Common myeloid progenitor, CD34-positive (primary cell): ENCODE measurements around the gene DHRSX.
"Not testable (repeated sequence)": the region's sequence is repeated elsewhere in the genome, so short reads cannot be mapped to it uniquely, and the experiment has no call there.

Source experiments
- CTCF ChIA-PET: fragments of 350-600 bp; sonication (Branson Sonifier 250); formaldehyde crosslinking; loops from one replicate; lab custom pipeline; 2021; ENCODE audit warnings: antibody characterized with exemption; lab: Charles Lee
- POLR2A ChIA-PET: fragments of 350-600 bp; sonication (Branson Sonifier 250); formaldehyde crosslinking; loops from one replicate; lab custom pipeline; 2021; ENCODE audit warnings: antibody characterized with exemption; lab: Charles Lee
- DNase-seq, 3 donors: peaks; one replicate each; pipeline versions ENCODE4 v3.0.0 to v3.0.0-alpha.2; 2013
- H3K27ac ChIP-seq, 2 experiments: 1 replicate in 1 of 2; 2 replicates in 1 of 2; pipeline ENCODE4 v1.7.0; 2013; ENCODE audit warnings: inconsistent platforms in 2 of 2, low read length in 2 of 2, mild to moderate bottlenecking in 2 of 2, low read depth in 1 of 2, moderate library complexity in 1 of 2; ENCODE audit not compliant: severe bottlenecking in 2 of 2, insufficient read depth in 1 of 2, poor library complexity in 1 of 2
- H3K27me3 ChIP-seq, 5 experiments: replicated peaks in 2 of 5; 1 replicate in 3 of 5; 2 replicates in 2 of 5; pipeline versions ENCODE4 v1.6.1 to v1.7.0; 2013; ENCODE audit warnings: low read length in 4 of 5, mild to moderate bottlenecking in 2 of 5, moderate library complexity in 2 of 5, inconsistent platforms in 1 of 5; ENCODE audit not compliant: insufficient read depth in 5 of 5, control insufficient read depth in 4 of 5
- H3K36me3 ChIP-seq, 4 experiments: 1 replicate in 2 of 4; 2 replicates in 2 of 4; pipeline versions ENCODE4 v1.6.1 to v1.7.0; 2013; ENCODE audit warnings: low read length in 3 of 4, control low read depth in 1 of 4, mild to moderate bottlenecking in 1 of 4; ENCODE audit not compliant: control insufficient read depth in 4 of 4, insufficient read depth in 4 of 4
- H3K4me1 ChIP-seq, 4 experiments: 1 replicate in 3 of 4; 2 replicates in 1 of 4; pipeline versions ENCODE4 v1.6.1 to v1.7.1; 2013; ENCODE audit warnings: low read length in 3 of 4, mild to moderate bottlenecking in 3 of 4, control low read depth in 1 of 4, inconsistent platforms in 1 of 4, moderate library complexity in 1 of 4; ENCODE audit not compliant: control insufficient read depth in 4 of 4, insufficient read depth in 4 of 4; ENCODE audit errors: control extremely low read depth in 1 of 4
- H3K4me3 ChIP-seq, 7 experiments: 1 replicate in 4 of 7; 2 replicates in 3 of 7; pipeline versions ENCODE4 v1.5.1 to v1.7.0; 2013; ENCODE audit warnings: mild to moderate bottlenecking in 7 of 7, low read length in 6 of 7, moderate library complexity in 6 of 7, inconsistent platforms in 2 of 7, low read depth in 2 of 7, control low read depth in 1 of 7; ENCODE audit not compliant: insufficient read depth in 4 of 7, control insufficient read depth in 1 of 7; ENCODE audit errors: extremely low read depth in 1 of 7
- H3K9me3 ChIP-seq, 5 experiments: 1 replicate in 4 of 5; 2 replicates in 1 of 5; pipeline versions ENCODE4 v1.6.1 to v1.7.1; 2013; ENCODE audit warnings: low read length in 4 of 5, mild to moderate bottlenecking in 2 of 5, inconsistent platforms in 1 of 5, low read depth in 1 of 5, moderate library complexity in 1 of 5; ENCODE audit not compliant: control insufficient read depth in 4 of 5, insufficient read depth in 2 of 5; ENCODE audit errors: control extremely low read depth in 1 of 5
- WGBS: methylation state at CpG from one replicate; pipeline ENCODE4 v1.1.5; 2013; ENCODE audit not compliant: insufficient coverage; 5-methylcytosine and 5-hydroxymethylcytosine counted together

Gene DHRSX

GRCh38 chrX:2508648-2509335 lies 8.0 kb upstream of the DHRSX start:
- ChIA-PET POLR2A (no interaction called here), CTCF (no interaction called here)
- 97% methylated on average over 9 of the region's 9 CpGs for WGBS

GRCh38 chrX:2507904-2508627 lies 7.3 kb upstream of the DHRSX start:
- 94% methylated on average over 2 of the region's 8 CpGs for WGBS

More at GRCh38 chrX:2508648-2509335, 8.0 kb upstream of the DHRSX start:
- Histone ChIP-seq H3K9me3 (no peaks in the 10 kb centered on the region), H3K36me3 (no peaks in the 10 kb centered on the region), H3K27ac (no peak overlapping the region), H3K4me1 (no peaks in the 10 kb centered on the region), H3K27me3 (no peaks in the 10 kb centered on the region), H3K4me3 (no peak overlapping the region)
- no peak for DNase-seq

GRCh38 chrX:2507196-2507595 lies 6.4 kb upstream of the DHRSX start:
- CTCF ChIA-PET: no interaction called here
- H3K4me1 ChIP-seq: no peaks in the 10 kb centered on the region
- no CpG with 5 or more reads among the region's 3 CpGs for WGBS
- H3K27ac ChIP-seq: no peak overlapping the region
- no peak for DNase-seq
- no peaks in the 10 kb centered on the region for H3K36me3 ChIP-seq
- no peaks in the 10 kb centered on the region for H3K27me3 ChIP-seq
- no peak overlapping the region for H3K4me3 ChIP-seq
- H3K9me3 ChIP-seq: no peaks in the 10 kb centered on the region
- POLR2A ChIA-PET: no interaction called here

More at GRCh38 chrX:2507904-2508627, 7.3 kb upstream of the DHRSX start:
- no peaks in the 10 kb centered on the region for H3K4me1 ChIP-seq
- no peak overlapping the region for H3K4me3 ChIP-seq
- no peaks in the 10 kb centered on the region for H3K9me3 ChIP-seq
- H3K27me3 ChIP-seq: no peaks in the 10 kb centered on the region
- DNase-seq: no peak
- H3K27ac ChIP-seq: no peak overlapping the region
- CTCF ChIA-PET: no interaction called here
- POLR2A ChIA-PET: no interaction called here
- H3K36me3 ChIP-seq: no peaks in the 10 kb centered on the region

GRCh38 chrX:2505341-2505740 lies 4.6 kb upstream of the DHRSX start:
- WGBS: 98% methylated on average over 6 of the region's 8 CpGs
- H3K27ac ChIP-seq, H3K4me1 ChIP-seq, H3K36me3 ChIP-seq, DNase-seq, POLR2A ChIA-PET, H3K27me3 ChIP-seq, H3K4me3 ChIP-seq, H3K9me3 ChIP-seq, CTCF ChIA-PET: not testable (repeated sequence)

GRCh38 chrX:2504706-2505332 lies 4.0 kb upstream of the DHRSX start:
- Histone ChIP-seq H3K4me1 (peaks cover 0 to 3% (median 1%) of the 10 kb centered on the region in 4 experiments), H3K4me3 (no peak overlapping the region), H3K36me3 (no peaks in the 10 kb centered on the region), H3K27me3 (no peaks in the 10 kb centered on the region), H3K9me3 (no peaks in the 10 kb centered on the region), H3K27ac (no peak overlapping the region)
- 78% methylated on average over 4 of the region's 7 CpGs for WGBS
- no peak for DNase-seq
- CTCF ChIA-PET: no interaction called here
- POLR2A ChIA-PET: no interaction called here

GRCh38 chrX:2503591-2504500 lies 3.1 kb upstream of the DHRSX start:
- H3K4me1 ChIP-seq: peaks cover 0 to 13% (median 11%) of the 10 kb centered on the region in 4 experiments
- no peaks in the 10 kb centered on the region for H3K27me3 ChIP-seq
- DNase-seq: no peak
- ChIA-PET POLR2A (no interaction called here), CTCF (no interaction called here)
- no peak overlapping the region for H3K27ac ChIP-seq
- no peaks in the 10 kb centered on the region for H3K9me3 ChIP-seq
- no peak overlapping the region for H3K4me3 ChIP-seq
- no peaks in the 10 kb centered on the region for H3K36me3 ChIP-seq
- 93% methylated on average over 7 of the region's 13 CpGs for WGBS
